GM12892 (cell line): Measurements from ENCODE around the gene CACNG4.

Experiments used
- DNase-seq: peaks from one replicate; pipeline ENCODE4 v3.0.0; 2011; ENCODE audit not compliant: insufficient read length
- FAIRE-seq: peaks from 2 replicates; lab custom pipeline; 2011; peaks lifted over from hg19 to GRCh38; lab: Jason Lieb, UNC
- POLR2A ChIP-seq: IDR thresholded peaks from 2 replicates; pipeline ENCODE4 v1.6.1; 2011; ENCODE audit warnings: low read depth, low read length, control low read depth
- POLR2AphosphoS5 ChIP-seq: IDR thresholded peaks from 2 replicates; pipeline ENCODE4 v1.6.1; 2011; ENCODE audit warnings: low read depth, low read length, control low read depth
- TAF1 ChIP-seq: IDR thresholded peaks from 2 replicates; pipeline ENCODE4 v1.6.1; 2011; ENCODE audit warnings: low read depth, mild to moderate bottlenecking, control low read depth, low read length, borderline replicate concordance

Gene CACNG4

GRCh38 chr17:66932311-66932710, 32.2 kb upstream of the CACNG4 start:
- no peak for TF ChIP-seq POLR2A
- no peak for TF ChIP-seq POLR2AphosphoS5
- TF ChIP-seq TAF1: no peak
- FAIRE-seq (no peak), DNase-seq (no peak)

GRCh38 chr17:66934040-66934439, 30.5 kb upstream of the CACNG4 start:
- FAIRE-seq (no peak), DNase-seq (no peak)
- no peak for TF ChIP-seq POLR2A
- no peak for TF ChIP-seq TAF1
- TF ChIP-seq POLR2AphosphoS5: no peak

GRCh38 chr17:66935717-66936116, 28.8 kb upstream of the CACNG4 start:
- TF ChIP-seq POLR2AphosphoS5 (no peak), TAF1 (no peak), POLR2A (no peak)
- FAIRE-seq (no peak), DNase-seq (no peak)

- TF ChIP-seq TAF1 (no peak), POLR2AphosphoS5 (no peak), POLR2A (no peak)
- FAIRE-seq (no peak), DNase-seq (no peak)
These were observed 25.9 kb upstream of the CACNG4 start for GRCh38 chr17:66938656-66939055.

- DNase-seq: no peak
- TF ChIP-seq POLR2AphosphoS5: no peak
- no peak for FAIRE-seq
These were observed 24.9 kb upstream of the CACNG4 start for GRCh38 chr17:66939461-66940114.

- TF ChIP-seq POLR2AphosphoS5 (no peak), TAF1 (no peak), POLR2A (no peak)
- no peak for FAIRE-seq
- no peak for DNase-seq
These were observed 23.3 kb upstream of the CACNG4 start for GRCh38 chr17:66941249-66941648.

GRCh38 chr17:66941773-66942450, 22.6 kb upstream of the CACNG4 start:
- TF ChIP-seq TAF1: no peak
- TF ChIP-seq POLR2A: no peak
- TF ChIP-seq POLR2AphosphoS5: no peak
- DNase-seq (no peak), FAIRE-seq (no peak)

- TF ChIP-seq TAF1: no peak
- TF ChIP-seq POLR2AphosphoS5: no peak
- no peak for TF ChIP-seq POLR2A
- FAIRE-seq: no peak
- no peak for DNase-seq
These were observed 21.8 kb upstream of the CACNG4 start for GRCh38 chr17:66942451-66943264.

- DNase-seq: no peak
- no peak for FAIRE-seq
- TF ChIP-seq TAF1: no peak
- TF ChIP-seq POLR2A: no peak
- no peak for TF ChIP-seq POLR2AphosphoS5
These were observed 21.0 kb upstream of the CACNG4 start for GRCh38 chr17:66943484-66943883.

GRCh38 chr17:66944351-66945146, 20.0 kb upstream of the CACNG4 start:
- no peak for DNase-seq
- TF ChIP-seq TAF1 (no peak), POLR2A (no peak), POLR2AphosphoS5 (no peak)
- FAIRE-seq: no peak
